GM18858 (cell line): ENCODE measurements around the gene FOXO4.

Experiments
- ATAC-seq: cut with Tn5 transposase; IDR thresholded peaks from one replicate; pipeline ENCODE4 v1.9.1; 2021; ENCODE audit not compliant: unreplicated experiment

Gene FOXO4

GRCh38 chrX:71131510-71131909, 35.9 kb downstream of the FOXO4 start:
- no peak for ATAC-seq

GRCh38 chrX:71140440-71140839, 44.8 kb downstream of the FOXO4 start:
- no peak for ATAC-seq

GRCh38 chrX:71143508-71143907, 47.9 kb downstream of the FOXO4 start:
- ATAC-seq: no peak

GRCh38 chrX:71144651-71145050, 49.0 kb downstream of the FOXO4 start, which contains the start of gene NLGN3:
TSS of gene NLGN3 (plus strand) at chrX:71144841. CDS start at chrX:71147750, 2,909 bp downstream.
- ATAC-seq: no peak

- no peak for ATAC-seq
These were observed 52.0 kb downstream of the FOXO4 start for GRCh38 chrX:71147496-71148277.

GRCh38 chrX:71148278-71148663, 52.6 kb downstream of the FOXO4 start:
- no peak for ATAC-seq

- no peak for ATAC-seq
These were observed 55.7 kb downstream of the FOXO4 start for GRCh38 chrX:71151366-71151765.
